HL-60 (cell line): Measurements from ENCODE around the gene SGMS2.

Experiments
- DNase-seq, 2 experiments: peaks; one replicate each; pipeline ENCODE4 v3.0.0-alpha.2; 2010 to 2020; ENCODE audit warnings: low read depth in 1 of 2, low spot score in 1 of 2
- H3K27ac ChIP-seq: fragments of 250-450 bp; sonication (Bioruptor Pico); replicated peaks from 2 replicates; pipeline ENCODE4 v1.5.1; 2020; ENCODE audit warnings: mild to moderate bottlenecking, moderate library complexity
- H3K27me3 ChIP-seq: fragments of 250-450 bp; sonication (Bioruptor Pico); 2 replicates; pipeline ENCODE4 v1.5.1; 2021; ENCODE audit warnings: mild to moderate bottlenecking, moderate library complexity; ENCODE audit not compliant: insufficient read depth, poor library complexity, severe bottlenecking
- H3K4me3 ChIP-seq: replicated peaks from 2 replicates; pipeline ENCODE4 v1.5.1; 2011; ENCODE audit warnings: mild to moderate bottlenecking, control low read depth, low read length; ENCODE audit not compliant: insufficient read depth
- CTCF ChIP-seq: IDR thresholded peaks from one replicate; pipeline ENCODE4 v1.5.1; 2011; ENCODE audit warnings: low read length, control low read depth, inconsistent platforms; ENCODE audit not compliant: insufficient read depth
- GABPA ChIP-seq: IDR thresholded peaks from 2 replicates; pipeline ENCODE4 v1.6.1; 2012; ENCODE audit warnings: low read depth
- POLR2AphosphoS5 ChIP-seq: IDR thresholded peaks from 2 replicates; pipeline ENCODE4 v1.6.1; 2012; ENCODE audit warnings: low read depth
- REST ChIP-seq: IDR thresholded peaks from 2 replicates; pipeline ENCODE4 v1.6.1; 2012; ENCODE audit warnings: low read depth; ENCODE audit not compliant: insufficient replicate concordance
- SPI1 ChIP-seq: IDR thresholded peaks from 2 replicates; pipeline ENCODE4 v1.6.1; 2012; ENCODE audit warnings: low read depth, mild to moderate bottlenecking, borderline replicate concordance

Gene SGMS2

GRCh38 chr4:107862658-107863057 lies 37.9 kb downstream of the SGMS2 start:
- DNase-seq, result no peak
- no peak overlapping the region for H3K4me3 ChIP-seq
- no peaks in the 10 kb centered on the region for H3K27me3 ChIP-seq
- TF ChIP-seq POLR2AphosphoS5 (no peak), SPI1 (no peak), GABPA (no peak), CTCF (no peak), REST (no peak)
- H3K27ac ChIP-seq, result no peak overlapping the region

- Histone ChIP-seq H3K27me3 (no peaks in the 10 kb centered on the region), H3K4me3 (no peak overlapping the region), H3K27ac (no peak overlapping the region)
- TF ChIP-seq GABPA (no peak), POLR2AphosphoS5 (no peak), SPI1 (no peak), REST (no peak), CTCF (no peak)
- no peak for DNase-seq
Observed at GRCh38 chr4:107863416-107863815, 38.7 kb downstream of the SGMS2 start.

GRCh38 chr4:107863850-107864371 lies 39.2 kb downstream of the SGMS2 start:
- Histone ChIP-seq H3K27me3 (no peaks in the 10 kb centered on the region), H3K27ac (no peak overlapping the region), H3K4me3 (no peak overlapping the region)
- DNase-seq, result no peak
- no peak for TF ChIP-seq SPI1
- no peak for TF ChIP-seq POLR2AphosphoS5
- no peak for TF ChIP-seq CTCF
- no peak for TF ChIP-seq GABPA
- TF ChIP-seq REST, result no peak
